ENCODE results near the gene CPXM1. TPM values are rescaled to one million over a fixed set of nuclear protein-coding genes. Genes with fewer than 3 reads are reported as not detected.
"Not testable (repeated sequence)": the region's sequence is repeated elsewhere in the genome, so short reads cannot be mapped to it uniquely, and the experiment has no call there.

CPXM1 gene
- total RNA-seq, 5 donors from 2014 or later (not counting 1 experiment from before 2014, with no cell fraction given) = 0.20 to 0.90 (median 0.63) TPM

GRCh38 chr20:2836035-2836434 is 35.6 kb upstream of the CPXM1 start:
- CTCF ChIA-PET = interaction anchor here in 1 of 2 donors (0.9 kb wide), 1 partner anchor 9 kb away, joined by 3 read pairs; no protein-coding TSS in a partner anchor
- Histone ChIP-seq H3K36me3 (ENCODE audit: control insufficient read depth in 2 of 2, extremely low read depth in 1 of 2, insufficient read depth in 1 of 2, low read length in 1 of 2) (peaks cover 0 to 12% of the 10 kb centered on the region in 2 donors), H3K4me1 (ENCODE audit: control insufficient read depth in 1 of 2, extremely low read depth in 1 of 2, insufficient read depth in 2 of 2, low read length in 2 of 2) (peaks cover 0 to 23% of the 10 kb centered on the region in 2 experiments), H3K27ac (ENCODE audit: low read length) (no peak overlapping the region), H3K9me3 (no peaks in the 10 kb centered on the region), H3K4me3 (ENCODE audit: control insufficient read depth in 1 of 2, extremely low read depth in 1 of 2, low read length in 1 of 2) (no peak overlapping the region), H3K27me3 (replicated peaks in 1 of 2; ENCODE audit: control insufficient read depth in 2 of 2, extremely low read depth in 1 of 2, insufficient read depth in 2 of 2, low read length in 1 of 2) (no peaks in the 10 kb centered on the region)
- no peak for ATAC-seq (replicated peaks in 1 of 4)
- 93% methylated on average over 3 of the region's 5 CpGs for WGBS (ENCODE audit: insufficient coverage)
- Mint-ChIP-seq H3K36me3 (peaks cover 15% of the 10 kb centered on the region), H3K4me1 (peaks cover 8 to 24% (median 15%) of the 10 kb centered on the region in 3 donors), H3K4me3 (no peak overlapping the region), H3K27ac (no peak overlapping the region), H3K27me3 (no peaks in the 10 kb centered on the region), H3K9me3 (no peaks in the 10 kb centered on the region)
- no peak for DNase-seq
- POLR2A ChIA-PET = no interaction called here

GRCh38 chr20:2835331-2835796 is 34.9 kb upstream of the CPXM1 start:
- Histone ChIP-seq H3K9me3 (no peaks in the 10 kb centered on the region), H3K27ac (ENCODE audit: low read length) (no peak overlapping the region), H3K27me3 (replicated peaks in 1 of 2; ENCODE audit: control insufficient read depth in 2 of 2, extremely low read depth in 1 of 2, insufficient read depth in 2 of 2, low read length in 1 of 2) (no peaks in the 10 kb centered on the region), H3K4me1 (ENCODE audit: control insufficient read depth in 1 of 2, extremely low read depth in 1 of 2, insufficient read depth in 2 of 2, low read length in 2 of 2) (peaks cover 0 to 21% of the 10 kb centered on the region in 2 experiments), H3K36me3 (ENCODE audit: control insufficient read depth in 2 of 2, extremely low read depth in 1 of 2, insufficient read depth in 1 of 2, low read length in 1 of 2) (peaks cover 0 to 12% of the 10 kb centered on the region in 2 donors), H3K4me3 (ENCODE audit: control insufficient read depth in 1 of 2, extremely low read depth in 1 of 2, low read length in 1 of 2) (no peak overlapping the region)
- ATAC-seq (replicated peaks in 1 of 4) (no peak), DNase-seq (no peak)
- H3K9me3 Mint-ChIP-seq = no peaks in the 10 kb centered on the region
- H3K4me3 Mint-ChIP-seq = no peak overlapping the region
- H3K4me1 Mint-ChIP-seq = peaks cover 8 to 22% (median 15%) of the 10 kb centered on the region in 3 donors
- H3K27ac Mint-ChIP-seq = no peak overlapping the region
- peaks cover 15% of the 10 kb centered on the region for H3K36me3 Mint-ChIP-seq
- 100% methylated on average over 2 of the region's 6 CpGs for WGBS (ENCODE audit: insufficient coverage)
- no peaks in the 10 kb centered on the region for H3K27me3 Mint-ChIP-seq
- CTCF ChIA-PET = interaction anchor here in 1 of 2 donors (0.9 kb wide), 1 partner anchor 8 kb away, joined by 3 read pairs; no protein-coding TSS in a partner anchor
- POLR2A ChIA-PET = no interaction called here

GRCh38 chr20:2834401-2835110 is 34.1 kb upstream of the CPXM1 start:
- Histone ChIP-seq H3K4me3 (ENCODE audit: control insufficient read depth in 1 of 2, extremely low read depth in 1 of 2, low read length in 1 of 2) (no peak overlapping the region), H3K36me3 (ENCODE audit: control insufficient read depth in 2 of 2, extremely low read depth in 1 of 2, insufficient read depth in 1 of 2, low read length in 1 of 2) (peaks cover 0 to 12% of the 10 kb centered on the region in 2 donors), H3K9me3 (no peaks in the 10 kb centered on the region), H3K4me1 (ENCODE audit: control insufficient read depth in 1 of 2, extremely low read depth in 1 of 2, insufficient read depth in 2 of 2, low read length in 2 of 2) (peaks cover 0 to 13% of the 10 kb centered on the region in 2 experiments), H3K27ac (ENCODE audit: low read length) (no peak overlapping the region), H3K27me3 (replicated peaks in 1 of 2; ENCODE audit: control insufficient read depth in 2 of 2, extremely low read depth in 1 of 2, insufficient read depth in 2 of 2, low read length in 1 of 2) (no peaks in the 10 kb centered on the region)
- peaks cover 15% of the 10 kb centered on the region for H3K36me3 Mint-ChIP-seq
- 100% methylated on average over 1 of the region's 14 CpGs for WGBS (ENCODE audit: insufficient coverage)
- H3K9me3 Mint-ChIP-seq = no peaks in the 10 kb centered on the region
- ATAC-seq (replicated peaks in 1 of 4) (no peak), DNase-seq (no peak)
- ChIA-PET CTCF (no interaction called here), POLR2A (no interaction called here)
- peaks cover 6 to 20% (median 12%) of the 10 kb centered on the region in 3 donors for H3K4me1 Mint-ChIP-seq
- no peak overlapping the region for H3K27ac Mint-ChIP-seq
- H3K4me3 Mint-ChIP-seq = no peak overlapping the region
- H3K27me3 Mint-ChIP-seq = no peaks in the 10 kb centered on the region

GRCh38 chr20:2833761-2834160 is 33.3 kb upstream of the CPXM1 start:
- H3K27me3 ChIP-seq (replicated peaks in 1 of 2; ENCODE audit: control insufficient read depth in 2 of 2, extremely low read depth in 1 of 2, insufficient read depth in 2 of 2, low read length in 1 of 2) = no peaks in the 10 kb centered on the region
- ChIA-PET CTCF (no interaction called here), POLR2A (no interaction called here)
- Mint-ChIP-seq H3K36me3 (peaks cover 15% of the 10 kb centered on the region), H3K27ac (no peak overlapping the region), H3K27me3 (peaks cover 0 to 3% of the 10 kb centered on the region in 2 donors), H3K4me1 (peaks cover 0 to 14% (median 6%) of the 10 kb centered on the region in 3 donors), H3K4me3 (no peak overlapping the region), H3K9me3 (no peaks in the 10 kb centered on the region)
- peaks cover 0 to 12% of the 10 kb centered on the region in 2 donors for H3K36me3 ChIP-seq (ENCODE audit: control insufficient read depth in 2 of 2, extremely low read depth in 1 of 2, insufficient read depth in 1 of 2, low read length in 1 of 2)
- no peak for DNase-seq
- no peak for ATAC-seq (replicated peaks in 1 of 4)
- no CpG with 5 or more reads among the region's 1 CpG for WGBS (ENCODE audit: insufficient coverage)
- no peak overlapping the region for H3K4me3 ChIP-seq (ENCODE audit: control insufficient read depth in 1 of 2, extremely low read depth in 1 of 2, low read length in 1 of 2)
- H3K9me3 ChIP-seq = no peaks in the 10 kb centered on the region
- peaks cover 0 to 5% of the 10 kb centered on the region in 2 experiments for H3K4me1 ChIP-seq (ENCODE audit: control insufficient read depth in 1 of 2, extremely low read depth in 1 of 2, insufficient read depth in 2 of 2, low read length in 2 of 2)
- no peak overlapping the region for H3K27ac ChIP-seq (ENCODE audit: low read length)

- H3K36me3 Mint-ChIP-seq; H3K27ac ChIP-seq (ENCODE audit: low read length); H3K4me1 ChIP-seq (ENCODE audit: control insufficient read depth in 1 of 2, extremely low read depth in 1 of 2, insufficient read depth in 2 of 2, low read length in 2 of 2); POLR2A ChIA-PET; H3K9me3 Mint-ChIP-seq; ATAC-seq (replicated peaks in 1 of 4); H3K27me3 ChIP-seq (replicated peaks in 1 of 2; ENCODE audit: control insufficient read depth in 2 of 2, extremely low read depth in 1 of 2, insufficient read depth in 2 of 2, low read length in 1 of 2); H3K4me3 Mint-ChIP-seq; DNase-seq; H3K27ac Mint-ChIP-seq; H3K9me3 ChIP-seq; H3K4me3 ChIP-seq (ENCODE audit: control insufficient read depth in 1 of 2, extremely low read depth in 1 of 2, low read length in 1 of 2); H3K36me3 ChIP-seq (ENCODE audit: control insufficient read depth in 2 of 2, extremely low read depth in 1 of 2, insufficient read depth in 1 of 2, low read length in 1 of 2): not testable (repeated sequence)
- 100% methylated on average over 3 of the region's 7 CpGs for WGBS (ENCODE audit: insufficient coverage)
- H3K27me3 Mint-ChIP-seq = peaks cover 14 to 15% of the 10 kb centered on the region in 2 donors
- H3K4me1 Mint-ChIP-seq = peaks cover 10 to 13% (median 12%) of the 10 kb centered on the region in 3 donors
- CTCF ChIA-PET = interaction anchor here in 1 of 2 donors (0.6 to 0.7 kb wide), 2 partner anchors 20 to 40 kb away, joined by 6 to 8 read pairs; no protein-coding TSS in a partner anchor
These were observed 30.8 kb upstream of the CPXM1 start for GRCh38 chr20:2831206-2831605.

- peaks cover 16 to 20% (median 19%) of the 10 kb centered on the region in 3 donors for H3K4me1 Mint-ChIP-seq
- Histone ChIP-seq H3K36me3 (ENCODE audit: control insufficient read depth in 2 of 2, extremely low read depth in 1 of 2, insufficient read depth in 1 of 2, low read length in 1 of 2) (no peaks in the 10 kb centered on the region), H3K4me1 (ENCODE audit: control insufficient read depth in 1 of 2, extremely low read depth in 1 of 2, insufficient read depth in 2 of 2, low read length in 2 of 2) (peaks cover 5 to 11% of the 10 kb centered on the region in 2 experiments), H3K9me3 (no peaks in the 10 kb centered on the region), H3K27me3 (replicated peaks in 1 of 2; ENCODE audit: control insufficient read depth in 2 of 2, extremely low read depth in 1 of 2, insufficient read depth in 2 of 2, low read length in 1 of 2) (no peaks in the 10 kb centered on the region), H3K4me3 (ENCODE audit: control insufficient read depth in 1 of 2, extremely low read depth in 1 of 2, low read length in 1 of 2) (no peak overlapping the region), H3K27ac (ENCODE audit: low read length) (no peak overlapping the region)
- H3K27ac Mint-ChIP-seq = no peak overlapping the region
- no peak overlapping the region for H3K4me3 Mint-ChIP-seq
- no peaks in the 10 kb centered on the region for H3K9me3 Mint-ChIP-seq
- H3K36me3 Mint-ChIP-seq = no peaks in the 10 kb centered on the region
- DNase-seq (no peak), ATAC-seq (replicated peaks in 1 of 4) (no peak)
- peaks cover 19% of the 10 kb centered on the region in 2 donors for H3K27me3 Mint-ChIP-seq
- ChIA-PET CTCF (no interaction called here), POLR2A (no interaction called here)
- WGBS (ENCODE audit: insufficient coverage) = 100% methylated on average over 1 of the region's 6 CpGs
These were observed 28.9 kb upstream of the CPXM1 start for GRCh38 chr20:2829376-2829775.
